ENCODE data around the gene ZBTB45. TPM values are rescaled to one million over a fixed set of nuclear protein-coding genes. Genes with fewer than 3 reads are reported as not detected.
A peak's percentile ranks its signal among the peaks of the same experiment; 100 is the strongest.

The ZBTB45 gene
- total RNA-seq, 2 experiments from 2014 or later = 5.5 to 6.0 TPM

- H3K27ac Mint-ChIP-seq = peak overlapping the region; percentile 100
- peak overlapping the region; percentile 90 for H3K4me3 Mint-ChIP-seq
- H3K4me1 Mint-ChIP-seq (ENCODE audit: low read depth) = peaks cover 63% of the 10 kb centered on the region
- no peaks in the 10 kb centered on the region for H3K27me3 Mint-ChIP-seq (ENCODE audit: low read depth)
- DNase-seq = peak; percentile 87
- no peaks in the 10 kb centered on the region for H3K9me3 Mint-ChIP-seq
- intact Hi-C loops (cut with micrococcal nuclease) = loop anchor here (1.0 kb wide), 4 partner anchors 14 to 178 kb away; partner anchors contain the start of genes MZF1, TRIM28 and ZNF837
- CTCF ChIA-PET = interaction anchor here (0.6 kb wide), 1 partner anchor 40 kb away, joined by 4 read pairs; the partner anchor contains the start of gene ZBTB45
- peaks cover 36% of the 10 kb centered on the region for H3K36me3 Mint-ChIP-seq (ENCODE audit: low read depth)
Observed at GRCh38 chr19:58559275-58560006, 39.8 kb upstream of the ZBTB45 start.

GRCh38 chr19:58558623-58559274, 39.1 kb upstream of the ZBTB45 start:
- CTCF ChIA-PET = no interaction called here
- Mint-ChIP-seq H3K9me3 (no peaks in the 10 kb centered on the region), H3K4me1 (ENCODE audit: low read depth) (peaks cover 66% of the 10 kb centered on the region), H3K27me3 (ENCODE audit: low read depth) (no peaks in the 10 kb centered on the region), H3K4me3 (peak overlapping the region; percentile 90), H3K27ac (peak overlapping the region; percentile 100), H3K36me3 (ENCODE audit: low read depth) (peaks cover 37% of the 10 kb centered on the region)
- intact Hi-C loops (cut with micrococcal nuclease) = loop anchor here (1.0 kb wide), 5 partner anchors 14 to 177 kb away; partner anchors contain the start of genes MZF1, TRIM28 and ZNF837
- peak; percentile 100 for DNase-seq

GRCh38 chr19:58558066-58558622, 38.5 kb upstream of the ZBTB45 start, which contains the start of gene UBE2M:
Gene UBE2M (minus strand): TSS chr19:58558611. CDS start chr19:58558381, 230 bp downstream.
- Mint-ChIP-seq H3K27me3 (ENCODE audit: low read depth) (no peaks in the 10 kb centered on the region), H3K27ac (peak within 1 kb of the TSS; percentile 100), H3K36me3 (ENCODE audit: low read depth) (peaks cover 34% of the 10 kb centered on the region), H3K9me3 (no peaks in the 10 kb centered on the region), H3K4me3 (peak within 1 kb of the TSS; percentile 90), H3K4me1 (ENCODE audit: low read depth) (peaks cover 64% of the 10 kb centered on the region)
- peak; percentile 71 for DNase-seq
- intact Hi-C loops (cut with micrococcal nuclease) = loop anchor here (1.0 kb wide), 1 partner anchor 44 kb away; no protein-coding TSS in a partner anchor
- CTCF ChIA-PET = no interaction called here

- peak overlapping the region; percentile 93 for H3K27ac Mint-ChIP-seq
- H3K9me3 Mint-ChIP-seq = no peaks in the 10 kb centered on the region
- H3K4me3 Mint-ChIP-seq = peak overlapping the region; percentile 90
- no peaks in the 10 kb centered on the region for H3K27me3 Mint-ChIP-seq (ENCODE audit: low read depth)
- intact Hi-C loops (cut with micrococcal nuclease) = loop anchor here (1.0 kb wide), 1 partner anchor 43 kb away; no protein-coding TSS in a partner anchor
- H3K4me1 Mint-ChIP-seq (ENCODE audit: low read depth) = peaks cover 67% of the 10 kb centered on the region
- no peak for DNase-seq
- CTCF ChIA-PET = no interaction called here
- H3K36me3 Mint-ChIP-seq (ENCODE audit: low read depth) = peaks cover 38% of the 10 kb centered on the region
Observed at GRCh38 chr19:58557221-58558065, 37.8 kb upstream of the ZBTB45 start.

GRCh38 chr19:58556622-58557220, 37.1 kb upstream of the ZBTB45 start:
- H3K4me1 Mint-ChIP-seq (ENCODE audit: low read depth) = peaks cover 63% of the 10 kb centered on the region
- peaks cover 44% of the 10 kb centered on the region for H3K36me3 Mint-ChIP-seq (ENCODE audit: low read depth)
- H3K27me3 Mint-ChIP-seq (ENCODE audit: low read depth) = no peaks in the 10 kb centered on the region
- intact Hi-C loops (cut with micrococcal nuclease) = no loop called here
- H3K9me3 Mint-ChIP-seq = no peaks in the 10 kb centered on the region
- peak overlapping the region; percentile 90 for H3K4me3 Mint-ChIP-seq
- CTCF ChIA-PET = no interaction called here
- peak overlapping the region; percentile 81 for H3K27ac Mint-ChIP-seq
- no peak for DNase-seq

- Mint-ChIP-seq H3K27ac (peak overlapping the region; percentile 94), H3K9me3 (no peaks in the 10 kb centered on the region), H3K4me3 (peak overlapping the region; percentile 90), H3K4me1 (ENCODE audit: low read depth) (peaks cover 57% of the 10 kb centered on the region), H3K36me3 (ENCODE audit: low read depth) (peaks cover 42% of the 10 kb centered on the region), H3K27me3 (ENCODE audit: low read depth) (no peaks in the 10 kb centered on the region)
- DNase-seq = no peak
- CTCF ChIA-PET = interaction anchor here (1.4 to 2.8 kb wide), 3 partner anchors 25 to 42 kb away, joined by 3 to 21 read pairs (median 14); partner anchors contain the start of gene ZBTB45
- intact Hi-C loops (cut with micrococcal nuclease) = loop anchor here (1.0 kb wide), 3 partner anchors 12 to 37 kb away; partner anchors contain the start of genes MZF1, TRIM28 and ZBTB45
Observed at GRCh38 chr19:58555920-58556621, 36.5 kb upstream of the ZBTB45 start.

- no peaks in the 10 kb centered on the region for H3K27me3 Mint-ChIP-seq (ENCODE audit: low read depth)
- intact Hi-C loops (cut with micrococcal nuclease) = loop anchor here (1.0 kb wide), 3 partner anchors 11 to 36 kb away; partner anchors contain the start of genes MZF1, TRIM28 and ZBTB45
- H3K4me1 Mint-ChIP-seq (ENCODE audit: low read depth) = peaks cover 53% of the 10 kb centered on the region
- peak overlapping the region; percentile 90 for H3K4me3 Mint-ChIP-seq
- CTCF ChIA-PET = interaction anchor here (0.6 to 2.8 kb wide), 5 partner anchors 26 to 370 kb away, joined by 3 to 21 read pairs (median 4); partner anchors contain the start of gene ZBTB45
- peaks cover 48% of the 10 kb centered on the region for H3K36me3 Mint-ChIP-seq (ENCODE audit: low read depth)
- H3K9me3 Mint-ChIP-seq = no peaks in the 10 kb centered on the region
- peak overlapping the region; percentile 94 for H3K27ac Mint-ChIP-seq
- DNase-seq = no peak
Observed at GRCh38 chr19:58555369-58555885, 35.8 kb upstream of the ZBTB45 start.

GRCh38 chr19:58554494-58555368, 35.1 kb upstream of the ZBTB45 start, which contains the start of gene CHMP2A:
Gene CHMP2A (minus strand): TSS chr19:58555105. CDS start chr19:58554212, 893 bp downstream.
- CTCF ChIA-PET = interaction anchor here (0.5 to 2.8 kb wide), 7 partner anchors 24 to 370 kb away, joined by 3 to 21 read pairs (median 4); partner anchors contain the start of gene ZBTB45
- H3K27ac Mint-ChIP-seq = peak within 1 kb of the TSS; percentile 94
- peaks cover 51% of the 10 kb centered on the region for H3K4me1 Mint-ChIP-seq (ENCODE audit: low read depth)
- H3K9me3 Mint-ChIP-seq = no peaks in the 10 kb centered on the region
- peak; percentile 99 for DNase-seq
- H3K36me3 Mint-ChIP-seq (ENCODE audit: low read depth) = peaks cover 50% of the 10 kb centered on the region
- peak within 1 kb of the TSS; percentile 90 for H3K4me3 Mint-ChIP-seq
- intact Hi-C loops (cut with micrococcal nuclease) = loop anchor here (1.0 kb wide), 3 partner anchors 10 to 35 kb away; partner anchors contain the start of genes MZF1, TRIM28 and ZBTB45
- no peaks in the 10 kb centered on the region for H3K27me3 Mint-ChIP-seq (ENCODE audit: low read depth)

- H3K9me3 Mint-ChIP-seq = no peaks in the 10 kb centered on the region
- no peak for DNase-seq
- intact Hi-C loops (cut with micrococcal nuclease) = no loop called here
- H3K27me3 Mint-ChIP-seq (ENCODE audit: low read depth) = no peaks in the 10 kb centered on the region
- peak overlapping the region; percentile 94 for H3K27ac Mint-ChIP-seq
- peaks cover 54% of the 10 kb centered on the region for H3K36me3 Mint-ChIP-seq (ENCODE audit: low read depth)
- H3K4me3 Mint-ChIP-seq = peak overlapping the region; percentile 90
- H3K4me1 Mint-ChIP-seq (ENCODE audit: low read depth) = peaks cover 51% of the 10 kb centered on the region
- CTCF ChIA-PET = interaction anchor here (0.7 to 2.8 kb wide), 5 partner anchors 9 to 38 kb away, joined by 3 to 21 read pairs (median 4); partner anchors contain the start of gene ZBTB45
Observed at GRCh38 chr19:58553799-58554493, 34.3 kb upstream of the ZBTB45 start.
